Neural progenitor cell (in vitro differentiated cells): ENCODE data around the gene TMEM183A. TPM values are rescaled to one million over a fixed set of nuclear protein-coding genes. Genes with fewer than 3 reads are reported as not detected.

Experiments used
- DNase-seq: peaks from one replicate; pipeline ENCODE4 v3.0.0-alpha.2; 2016; ENCODE audit warnings: low spot score
- H2AFZ ChIP-seq: fragments of 200-600 bp; sonication (generic); replicated peaks from 2 replicates; pipeline ENCODE4 v1.6.1; 2016; ENCODE audit warnings: antibody characterized with exemption
- H3F3A ChIP-seq: fragments of 200-600 bp; sonication (generic); 2 replicates; pipeline ENCODE4 v1.6.1; 2016; ENCODE audit warnings: antibody characterized with exemption, low read depth
- H3K27ac ChIP-seq: fragments of 200-600 bp; sonication (generic); 2 replicates; pipeline ENCODE4 v1.5.1; 2016; ENCODE audit warnings: mild to moderate bottlenecking
- H3K27me3 ChIP-seq: fragments of 200-600 bp; sonication (generic); 2 replicates; pipeline ENCODE4 v1.6.1; 2016; ENCODE audit warnings: mild to moderate bottlenecking, moderate library complexity
- H3K36me3 ChIP-seq: fragments of 200-600 bp; sonication (generic); 2 replicates; pipeline ENCODE4 v1.5.1; 2016
- H3K4me1 ChIP-seq: fragments of 200-600 bp; sonication (generic); 2 replicates; pipeline ENCODE4 v1.6.1; 2016; ENCODE audit warnings: mixed run types
- H3K4me2 ChIP-seq: fragments of 200-600 bp; sonication (generic); 2 replicates; pipeline ENCODE4 v1.6.1; 2016
- H3K4me3 ChIP-seq: fragments of 200-600 bp; sonication (generic); 2 replicates; pipeline ENCODE4 v1.5.1; 2016
- H3K79me2 ChIP-seq: fragments of 200-600 bp; sonication (generic); 2 replicates; pipeline ENCODE4 v1.6.1; 2016; ENCODE audit warnings: low read depth
- H3K9ac ChIP-seq: fragments of 200-600 bp; sonication (generic); 2 replicates; pipeline ENCODE4 v1.6.1; 2016
- H3K9me3 ChIP-seq: fragments of 200-600 bp; sonication (generic); 2 replicates; pipeline ENCODE4 v1.5.1; 2016; ENCODE audit warnings: low read depth
- H4K20me1 ChIP-seq: fragments of 200-600 bp; sonication (generic); 2 replicates; pipeline ENCODE4 v1.6.1; 2016; ENCODE audit warnings: low read depth
- H3K27ac Mint-ChIP-seq: 3 replicates; pipeline ENCODE4 v1.8.0; 2021; ENCODE audit warnings: mixed read lengths
- H3K27me3 Mint-ChIP-seq: 2 replicates; pipeline ENCODE4 v1.8.0; 2022; ENCODE audit warnings: low read depth, mild to moderate bottlenecking, inconsistent platforms, moderate library complexity, mixed read lengths; ENCODE audit not compliant: insufficient read depth
- H3K36me3 Mint-ChIP-seq: 3 replicates; pipeline ENCODE4 v1.8.0; 2021; ENCODE audit warnings: mixed read lengths
- H3K4me1 Mint-ChIP-seq: 3 replicates; pipeline ENCODE4 v1.8.0; 2021; ENCODE audit warnings: mixed read lengths
- H3K4me3 Mint-ChIP-seq: 3 replicates; pipeline ENCODE4 v1.8.0; 2021; ENCODE audit warnings: mild to moderate bottlenecking, moderate library complexity, mixed read lengths
- H3K9me3 Mint-ChIP-seq: 3 replicates; pipeline ENCODE4 v1.8.0; 2020; ENCODE audit warnings: mixed read lengths
- CTCF ChIP-seq: fragments of 200-600 bp; sonication (generic); IDR thresholded peaks from 2 replicates; pipeline ENCODE4 v1.5.1; 2017; ENCODE audit warnings: antibody characterized with exemption, mild to moderate bottlenecking
- EZH2 ChIP-seq: fragments of 200-600 bp; sonication (generic); IDR thresholded peaks from 2 replicates; pipeline ENCODE4 v1.6.1; 2017; ENCODE audit warnings: antibody characterized with exemption, mild to moderate bottlenecking, moderate library complexity
- EZH2phosphoT487 ChIP-seq: fragments of 200-600 bp; sonication (generic); IDR thresholded peaks from 2 replicates; pipeline ENCODE4 v1.6.1; 2017; ENCODE audit warnings: antibody characterized with exemption
- total RNA-seq: library from RNA; depleted of rRNA; stranded (reverse); fragments of >200 nt; gene quantifications from 2 replicates; pipeline ENCODE4 v1.2.3, GENCODE V29; 2015; ENCODE audit warnings: low replicate concordance

TMEM183A gene
- total RNA-seq, 1 donor from 2014 or later, result 92.4 TPM

- H3K27me3 Mint-ChIP-seq, result peaks cover 10% of the 10 kb centered on the region
- Histone ChIP-seq H4K20me1 (no peaks in the 10 kb centered on the region), H3K36me3 (no peaks in the 10 kb centered on the region), H2AFZ (no peak overlapping the region), H3K4me3 (no peak overlapping the region), H3K4me1 (peaks cover 9% of the 10 kb centered on the region), H3F3A (peaks cover 18% of the 10 kb centered on the region), H3K4me2 (no peak overlapping the region), H3K79me2 (no peaks in the 10 kb centered on the region), H3K9ac (no peak overlapping the region), H3K27ac (no peak overlapping the region), H3K27me3 (peaks cover 12% of the 10 kb centered on the region), H3K9me3 (no peaks in the 10 kb centered on the region)
- no peak for TF ChIP-seq EZH2
- no peak for TF ChIP-seq EZH2phosphoT487
- no peak for TF ChIP-seq CTCF
- DNase-seq, result no peak
- H3K9me3 Mint-ChIP-seq, result no peaks in the 10 kb centered on the region
- H3K4me1 Mint-ChIP-seq, result peaks cover 23% of the 10 kb centered on the region
- peak overlapping the region; percentile 82 for H3K4me3 Mint-ChIP-seq
- peaks cover 2% of the 10 kb centered on the region for H3K36me3 Mint-ChIP-seq
- no peak overlapping the region for H3K27ac Mint-ChIP-seq
These were observed 41.8 kb upstream of the TMEM183A start for GRCh38 chr1:202965422-202965821.

GRCh38 chr1:202966006-202966898, 40.9 kb upstream of the TMEM183A start:
- no peaks in the 10 kb centered on the region for H3K9me3 Mint-ChIP-seq
- TF ChIP-seq CTCF, result no peak
- TF ChIP-seq EZH2, result no peak
- no peak for TF ChIP-seq EZH2phosphoT487
- peaks cover 12% of the 10 kb centered on the region for H3K27me3 ChIP-seq
- H3K4me3 ChIP-seq, result peak overlapping the region; percentile 63
- H3K27ac ChIP-seq, result no peak overlapping the region
- H3F3A ChIP-seq, result peaks cover 18% of the 10 kb centered on the region
- no peak overlapping the region for H3K27ac Mint-ChIP-seq
- no peak for DNase-seq
- peaks cover 9% of the 10 kb centered on the region for H3K4me1 ChIP-seq
- H3K36me3 ChIP-seq, result no peaks in the 10 kb centered on the region
- no peaks in the 10 kb centered on the region for H4K20me1 ChIP-seq
- peak overlapping the region; percentile 75 for H2AFZ ChIP-seq
- peak overlapping the region; percentile 58 for H3K9ac ChIP-seq
- peaks cover 2% of the 10 kb centered on the region for H3K36me3 Mint-ChIP-seq
- H3K79me2 ChIP-seq, result no peaks in the 10 kb centered on the region
- H3K4me2 ChIP-seq, result peak overlapping the region; percentile 89
- H3K27me3 Mint-ChIP-seq, result peaks cover 12% of the 10 kb centered on the region
- no peaks in the 10 kb centered on the region for H3K9me3 ChIP-seq
- peak overlapping the region; percentile 82 for H3K4me3 Mint-ChIP-seq
- H3K4me1 Mint-ChIP-seq, result peaks cover 23% of the 10 kb centered on the region

DNA sequence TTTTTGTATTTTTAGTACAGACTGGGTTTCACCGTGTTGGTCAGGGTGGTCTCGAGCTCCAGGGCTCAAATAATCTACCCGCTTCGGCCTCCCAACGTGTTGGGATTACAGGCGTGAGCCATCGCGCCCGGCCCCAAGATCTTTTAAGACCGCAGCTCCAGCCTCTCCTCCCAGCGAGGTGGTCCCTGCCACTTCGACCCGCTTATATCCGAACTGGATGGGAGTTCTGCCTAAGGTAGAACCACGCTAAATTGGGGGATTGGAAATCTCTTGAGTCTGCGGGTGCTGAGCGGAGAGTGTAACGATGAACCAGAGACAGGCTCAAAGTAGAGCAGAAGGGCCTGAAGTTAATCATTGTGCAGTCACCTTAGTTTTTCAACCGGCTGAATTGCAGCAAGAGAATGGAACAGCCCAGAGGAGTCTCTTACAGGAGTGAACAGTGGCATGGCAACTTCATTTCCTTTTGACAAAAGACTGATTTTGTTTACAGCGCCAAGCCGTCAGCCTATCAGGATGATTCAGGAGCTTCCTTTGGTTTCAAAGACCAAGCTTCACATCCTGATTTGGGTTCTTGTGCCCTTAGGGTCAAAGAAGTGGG, 39.4 kb upstream of the TMEM183A start:
- DNase-seq, result peak; percentile 39
- H4K20me1 ChIP-seq, result no peaks in the 10 kb centered on the region
- peaks cover 23% of the 10 kb centered on the region for H3K4me1 Mint-ChIP-seq
- H3K36me3 ChIP-seq, result no peaks in the 10 kb centered on the region
- H3K27ac Mint-ChIP-seq, result no peak overlapping the region
- peak overlapping the region; percentile 97 for H2AFZ ChIP-seq
- peaks cover 9% of the 10 kb centered on the region for H3K4me1 ChIP-seq
- peaks cover 2% of the 10 kb centered on the region for H3K36me3 Mint-ChIP-seq
- TF ChIP-seq EZH2phosphoT487 (no peak), CTCF (no peak), EZH2 (no peak)
- H3F3A ChIP-seq, result peaks cover 18% of the 10 kb centered on the region
- H3K79me2 ChIP-seq, result no peaks in the 10 kb centered on the region
- H3K4me3 Mint-ChIP-seq, result peak overlapping the region; percentile 92
- no peaks in the 10 kb centered on the region for H3K9me3 Mint-ChIP-seq
- H3K27me3 ChIP-seq, result peaks cover 12% of the 10 kb centered on the region
- no peak overlapping the region for H3K9ac ChIP-seq
- H3K9me3 ChIP-seq, result no peaks in the 10 kb centered on the region
- H3K4me2 ChIP-seq, result peak overlapping the region; percentile 91
- peak overlapping the region; percentile 63 for H3K4me3 ChIP-seq
- no peak overlapping the region for H3K27ac ChIP-seq
- H3K27me3 Mint-ChIP-seq, result peaks cover 18% of the 10 kb centered on the region
